Activated effector memory CD4-positive, alpha-beta T cell treated with Interleukin-2 at 50 U/mL for 16 hours (primary cell): ENCODE measurements around the gene KRT71.

Experiments used
- DNase-seq: peaks from one replicate; pipeline ENCODE4 v3.0.0-alpha.2; 2020

KRT71 gene

DNA sequence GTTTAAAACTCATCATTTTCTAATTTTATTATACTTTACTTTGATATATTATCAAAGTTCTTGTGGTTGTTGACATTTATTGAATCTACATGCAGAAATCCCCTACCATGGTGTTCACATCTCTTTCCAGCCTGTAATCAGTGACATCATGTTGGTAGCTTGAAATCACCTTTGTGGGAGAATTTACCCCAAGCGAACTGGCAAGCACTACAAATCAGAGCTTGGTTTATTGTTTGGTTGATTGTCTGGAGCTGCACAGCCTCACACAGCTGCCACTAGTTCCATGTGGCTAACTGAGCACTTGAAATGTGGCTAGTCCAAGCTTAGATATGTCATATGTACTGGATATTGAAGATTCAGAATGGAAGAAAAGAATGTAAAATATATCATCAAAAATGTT lies 17.4 kb downstream of the KRT71 start:
- DNase-seq = no peak

DNA sequence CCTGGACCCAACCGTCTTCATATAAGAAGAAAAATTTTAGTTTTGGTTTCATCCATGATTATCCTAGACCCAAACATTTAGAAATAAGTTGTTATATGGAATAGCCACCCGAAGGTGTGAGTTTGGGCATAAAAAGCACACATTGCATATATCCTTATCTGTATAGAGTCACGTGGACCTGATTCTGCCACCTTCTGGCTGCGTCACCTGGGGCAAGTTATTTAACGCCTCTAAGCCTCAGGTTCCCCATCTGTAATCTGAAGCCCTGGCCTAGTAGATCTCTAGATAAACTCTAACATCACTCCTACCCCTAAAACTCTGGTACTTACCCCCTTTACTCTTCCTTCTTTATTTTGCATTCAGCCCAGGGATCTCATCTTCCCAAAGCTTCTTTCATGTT lies 18.5 kb downstream of the KRT71 start:
- no peak for DNase-seq

DNA sequence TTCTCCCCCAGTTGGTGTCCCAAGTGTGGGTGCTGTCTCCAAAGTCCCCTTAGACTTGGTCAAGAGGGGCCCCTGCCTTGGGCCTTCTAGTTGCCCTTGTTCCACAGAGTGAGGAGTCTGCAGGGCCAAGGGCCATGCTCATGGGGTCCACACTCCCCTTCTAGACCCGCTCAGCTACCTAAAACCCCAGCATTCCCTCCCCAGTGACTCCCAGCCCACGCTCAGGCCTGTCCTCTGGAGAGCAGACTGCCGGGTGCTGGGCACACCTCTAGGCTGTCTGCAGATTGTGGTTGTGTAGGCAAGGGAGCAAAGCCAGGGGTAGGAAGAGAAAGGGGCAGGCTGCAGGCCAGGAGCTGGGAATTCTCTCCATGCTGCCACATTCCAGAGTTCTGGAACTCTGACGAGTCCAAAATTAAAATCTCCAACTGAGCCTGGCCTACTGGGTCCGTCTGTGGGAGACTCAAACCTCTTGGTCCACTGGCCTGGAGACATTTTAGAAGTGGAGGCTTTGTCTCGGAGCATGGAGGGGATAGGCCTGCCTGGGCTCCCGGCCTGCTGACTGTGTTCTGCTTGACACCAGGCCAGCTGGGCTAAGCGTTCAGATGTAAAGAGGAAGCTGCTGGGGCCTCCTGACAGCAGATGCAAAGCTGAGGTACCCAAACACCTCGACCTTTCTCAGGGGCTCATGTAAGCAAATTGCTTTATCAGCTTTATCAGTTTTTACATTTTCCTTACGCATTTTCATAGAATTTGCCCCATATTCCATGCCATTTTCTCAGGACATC lies 19.1 kb downstream of the KRT71 start:
- DNase-seq = no peak

DNA sequence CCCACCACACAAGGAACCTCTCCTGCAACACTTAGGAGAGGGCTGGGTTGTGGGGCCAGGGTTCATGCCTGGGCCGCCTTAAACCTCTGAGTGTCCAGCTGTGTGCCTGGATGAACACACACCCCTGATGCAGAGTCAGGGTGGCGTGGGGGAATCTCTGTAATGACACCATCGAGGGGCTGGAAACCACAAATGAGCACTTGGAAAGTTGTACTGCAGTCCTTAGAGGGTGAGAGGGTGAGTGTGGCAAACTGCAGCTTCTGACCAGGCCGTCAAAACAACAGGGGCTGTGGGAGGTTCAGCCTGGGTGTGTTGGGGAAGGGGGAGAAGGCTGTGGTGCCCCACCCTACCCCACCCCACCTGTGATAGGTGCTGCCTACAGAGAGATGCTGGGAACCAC lies 20.3 kb downstream of the KRT71 start:
- DNase-seq = no peak

DNA sequence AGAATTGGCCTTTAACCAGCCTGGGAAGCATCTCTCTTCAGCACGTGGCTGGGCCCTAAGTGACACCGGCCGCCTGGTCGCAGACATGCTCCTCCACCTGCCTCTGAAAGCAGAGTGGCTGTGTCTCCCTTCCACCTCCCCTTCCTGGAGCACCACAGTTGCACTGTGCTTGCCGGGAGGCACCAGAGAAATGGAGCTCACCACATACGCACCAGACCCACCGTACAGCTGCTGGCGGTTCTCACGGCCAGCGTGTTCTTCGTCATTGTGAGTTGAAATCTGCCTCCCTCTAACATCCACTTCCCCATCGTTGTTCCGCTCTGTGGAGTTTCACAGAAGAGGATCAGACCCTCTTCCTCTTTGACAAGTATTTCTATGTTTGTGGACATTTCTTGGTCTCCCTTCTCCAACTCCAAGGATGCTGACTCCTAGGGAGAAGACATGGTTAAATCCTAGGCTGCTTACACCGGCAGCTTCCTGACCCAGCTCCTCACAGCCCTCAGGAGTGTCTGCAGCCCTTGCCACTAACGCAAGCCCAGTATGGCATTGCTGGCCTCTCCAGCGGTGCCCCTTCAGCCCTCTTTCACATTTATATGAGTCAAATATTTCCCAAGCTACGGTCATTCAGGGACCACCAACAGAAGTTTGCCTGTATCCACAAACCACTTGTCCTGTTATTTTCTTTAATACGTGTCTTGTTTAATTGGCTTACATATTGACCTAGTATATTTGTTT lies 21.2 kb downstream of the KRT71 start:
- DNase-seq = no peak

DNA sequence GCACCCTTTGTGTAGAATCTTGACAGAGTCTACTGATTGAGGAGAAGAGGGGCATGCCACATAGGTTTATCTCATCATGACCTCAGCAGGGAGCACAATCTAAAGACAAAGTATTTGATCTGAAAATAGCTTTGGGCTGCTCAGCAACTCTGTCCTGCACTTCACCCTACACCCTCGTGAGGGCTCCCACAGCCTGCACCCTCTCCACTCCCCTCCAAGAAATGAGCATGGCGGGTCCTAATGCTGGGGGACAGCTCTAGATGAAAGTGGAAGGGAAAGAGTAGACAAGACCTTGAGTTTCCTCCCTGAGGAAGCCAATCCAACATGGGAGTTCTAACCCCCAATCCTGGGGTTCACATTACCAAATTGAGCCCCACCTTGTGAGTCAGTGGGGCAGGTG lies 22.0 kb downstream of the KRT71 start:
- DNase-seq = no peak

DNA sequence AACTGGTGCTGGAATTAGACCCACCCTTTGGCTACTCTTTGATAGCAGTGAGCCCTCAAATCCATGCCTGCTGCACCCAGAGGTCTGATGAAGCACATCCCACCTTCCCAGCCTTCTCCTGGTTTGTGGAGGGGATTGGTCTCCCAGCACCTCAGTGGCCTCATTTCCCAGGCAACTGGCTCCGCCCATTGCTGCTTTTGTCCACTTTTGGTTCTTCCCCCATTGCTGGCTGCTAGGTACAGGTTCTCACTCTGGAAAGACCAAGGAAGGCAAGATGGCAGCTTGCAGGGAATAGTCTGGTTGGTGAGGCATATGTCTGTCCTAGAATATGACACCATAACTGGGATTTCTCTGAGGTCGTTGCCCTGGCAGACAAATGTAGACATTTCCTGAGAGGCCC lies 22.6 kb downstream of the KRT71 start:
- no peak for DNase-seq

DNA sequence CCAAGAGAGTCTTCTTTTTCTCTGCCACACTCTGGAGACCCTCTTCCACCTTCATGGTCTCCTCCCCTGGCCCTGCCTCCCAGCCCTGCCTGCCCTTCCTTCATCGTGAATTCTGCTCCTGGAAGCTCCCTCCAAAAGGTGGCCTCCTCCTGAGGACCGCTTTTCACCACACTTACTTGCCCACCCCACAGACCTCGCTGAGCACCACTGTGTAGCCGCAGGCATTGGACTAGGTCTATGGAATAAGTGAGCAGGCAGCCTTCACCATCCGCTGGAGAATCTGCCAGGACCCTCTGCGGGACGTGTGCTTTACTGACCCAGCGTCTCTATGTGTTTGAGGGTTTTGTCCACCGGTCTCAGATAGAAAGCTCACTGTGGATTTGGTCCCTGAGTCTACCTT lies 23.1 kb downstream of the KRT71 start:
- DNase-seq = no peak

DNA sequence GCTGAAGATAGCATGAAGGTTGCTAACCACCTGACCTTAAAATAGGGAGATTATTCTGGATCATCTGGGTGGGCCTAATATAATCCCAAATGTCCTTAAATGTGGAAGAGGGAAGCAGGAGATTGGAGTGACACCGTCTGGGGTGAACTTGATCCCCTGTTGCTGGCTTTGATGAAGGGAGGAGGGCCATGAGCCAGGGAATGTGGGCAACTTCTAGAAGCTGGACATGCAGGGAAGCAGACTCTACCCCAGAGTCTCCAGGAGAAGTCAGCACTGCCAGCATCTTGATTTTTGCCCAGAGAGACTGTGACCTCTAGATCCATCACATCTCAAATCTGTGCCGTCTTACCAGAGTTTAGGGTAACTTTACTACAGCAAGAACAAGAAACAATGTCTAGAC lies 23.5 kb downstream of the KRT71 start:
- DNase-seq = no peak

DNA sequence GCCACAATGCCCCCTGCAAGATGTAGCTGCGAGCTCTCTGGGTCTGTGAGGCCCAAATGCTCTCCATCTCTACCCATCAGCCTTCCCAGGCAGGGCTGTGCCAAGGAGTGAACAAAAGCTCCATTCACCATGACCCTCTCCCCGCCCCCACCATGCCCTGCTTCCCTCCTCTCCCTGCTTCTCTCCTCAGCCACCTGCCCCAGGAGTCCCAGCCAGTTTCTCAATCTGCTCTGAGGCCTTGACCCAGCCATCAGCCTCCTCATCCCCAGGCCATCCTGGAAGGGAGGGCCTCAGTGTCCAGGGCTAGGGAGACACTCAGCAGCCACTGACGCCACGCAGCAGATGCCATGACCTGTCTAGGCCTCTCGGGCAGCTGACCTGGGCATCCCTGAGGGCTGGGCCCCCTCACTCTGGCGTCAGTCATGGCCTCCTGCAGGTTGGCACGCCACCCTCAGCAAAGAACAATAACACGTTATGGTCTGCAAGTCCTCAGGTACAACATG lies 24.3 kb downstream of the KRT71 start:
- DNase-seq = no peak

DNA sequence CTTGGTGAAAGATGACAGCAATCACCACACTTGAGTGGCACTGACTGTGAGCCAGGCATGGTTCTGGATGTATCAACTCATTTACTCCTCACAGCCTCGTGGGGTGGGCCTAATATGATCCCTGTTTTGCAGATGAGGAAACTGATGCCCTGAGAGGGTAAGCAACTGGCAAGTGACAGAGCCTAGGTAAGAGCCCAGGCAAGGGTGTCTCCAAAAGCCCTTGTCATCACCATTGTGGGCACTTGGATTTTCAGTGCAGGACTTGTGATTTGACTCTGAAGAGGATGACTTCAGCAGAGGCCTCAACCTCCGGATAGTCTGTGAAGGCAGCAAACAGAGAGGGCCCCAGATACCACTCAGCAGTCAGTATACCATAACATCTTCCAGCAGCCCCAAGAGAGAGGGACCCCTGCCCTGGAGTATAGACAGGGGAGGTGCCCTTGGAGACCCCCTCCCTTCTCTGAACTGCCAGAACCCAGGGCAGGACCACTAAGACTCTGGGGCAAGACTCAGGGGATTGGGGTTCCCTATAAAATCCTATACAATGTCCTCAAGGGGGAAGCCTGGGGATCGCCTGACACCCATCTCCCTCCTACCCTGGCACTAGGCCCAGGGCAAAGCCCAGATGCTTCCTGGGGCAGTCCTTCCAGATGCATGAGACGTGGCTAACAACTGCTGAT lies 25.7 kb downstream of the KRT71 start:
- no peak for DNase-seq

DNA sequence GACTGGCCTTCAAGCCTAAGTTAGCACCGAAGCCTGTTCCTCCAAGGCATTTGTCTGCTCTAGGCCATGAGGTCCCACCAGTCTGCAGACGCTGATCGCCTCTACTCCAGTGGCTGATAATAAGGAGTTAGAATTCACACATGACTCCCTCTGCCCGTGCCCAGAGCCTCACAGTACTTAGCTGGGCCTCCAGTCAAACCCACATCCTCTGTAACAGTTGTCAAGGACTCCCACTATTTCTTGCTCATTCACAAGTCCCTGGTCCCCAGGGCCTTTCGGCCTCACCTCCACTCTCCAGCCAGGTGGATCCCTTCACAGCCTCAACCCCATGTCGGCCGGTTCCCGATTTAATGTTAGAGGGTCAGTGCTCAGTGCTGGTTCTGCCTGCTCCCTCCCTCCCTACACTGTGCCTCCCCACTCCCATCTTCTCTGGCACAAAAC lies 26.4 kb downstream of the KRT71 start:
- DNase-seq = no peak

DNA sequence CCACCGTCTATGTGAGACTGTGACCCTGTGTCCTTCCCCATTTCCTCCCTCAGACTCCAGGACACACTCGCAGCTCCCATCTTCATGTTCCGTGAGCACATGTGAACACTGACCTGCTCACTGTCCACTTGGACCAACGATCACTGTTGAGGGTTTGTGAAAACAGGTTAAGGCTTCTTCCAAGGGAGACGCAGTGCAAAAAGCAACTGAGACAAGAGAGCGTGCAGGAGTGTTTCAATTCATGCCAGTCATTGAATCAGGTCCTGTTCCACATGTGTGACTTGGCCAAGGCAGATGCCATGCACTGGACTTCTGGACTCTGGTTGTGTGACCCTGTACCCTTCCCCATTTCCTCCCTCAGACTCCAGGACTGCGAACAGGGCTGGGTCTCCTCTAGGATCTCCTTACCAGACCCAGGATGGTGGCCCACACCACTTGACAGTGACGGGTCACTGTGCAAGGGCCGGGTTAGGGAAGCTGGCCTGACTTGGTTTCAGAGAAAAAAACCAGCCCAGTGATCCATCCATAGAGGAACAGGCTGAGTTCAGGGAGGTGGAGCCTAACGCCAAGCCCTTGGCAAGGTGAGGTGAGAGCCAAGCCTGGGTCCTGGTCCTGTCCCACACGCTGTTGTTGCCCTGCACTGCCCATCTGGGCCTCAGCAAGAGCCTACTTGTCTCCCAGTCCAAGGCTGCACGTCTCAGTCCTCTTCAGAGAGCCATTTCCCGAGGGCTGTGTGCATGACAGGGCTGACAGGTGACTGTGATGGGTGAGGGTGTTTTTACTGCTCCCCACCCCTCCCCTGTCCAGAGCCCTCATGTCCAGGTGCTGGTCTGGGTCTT lies 27.1 kb downstream of the KRT71 start:
- no peak for DNase-seq

DNA sequence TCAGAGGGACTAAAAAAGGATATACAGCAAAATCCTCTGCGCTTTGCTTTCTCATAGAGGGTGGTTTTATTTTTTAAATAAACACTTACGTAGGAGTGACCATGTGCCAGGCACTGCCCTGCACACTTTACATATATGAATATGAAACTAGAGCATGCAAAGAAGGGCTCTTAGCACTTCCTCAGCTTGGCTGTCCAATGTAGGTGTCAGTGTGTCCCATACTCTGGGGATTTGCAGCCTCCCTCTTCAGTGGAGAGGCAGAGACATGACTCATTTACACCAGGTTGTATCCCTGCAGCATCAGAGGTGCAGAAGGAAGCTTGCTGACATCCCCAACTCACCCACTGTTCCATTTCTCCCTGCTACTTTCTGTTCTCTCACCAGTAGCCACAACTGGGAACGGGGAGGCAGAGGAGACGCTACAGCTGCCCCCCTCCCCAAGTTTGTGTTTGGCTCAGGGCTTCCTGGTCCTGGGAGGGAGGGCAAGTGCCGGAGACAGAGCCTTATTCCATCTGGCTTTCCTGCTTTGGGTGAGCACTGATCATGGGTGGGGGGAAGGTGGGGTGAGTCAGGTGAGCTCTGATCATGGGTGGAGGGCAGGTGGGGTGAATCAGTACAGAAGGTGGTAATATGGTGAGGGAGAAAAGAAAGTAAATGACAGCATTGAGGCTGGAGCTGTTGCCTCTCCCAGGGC lies 27.9 kb downstream of the KRT71 start:
- no peak for DNase-seq

DNA sequence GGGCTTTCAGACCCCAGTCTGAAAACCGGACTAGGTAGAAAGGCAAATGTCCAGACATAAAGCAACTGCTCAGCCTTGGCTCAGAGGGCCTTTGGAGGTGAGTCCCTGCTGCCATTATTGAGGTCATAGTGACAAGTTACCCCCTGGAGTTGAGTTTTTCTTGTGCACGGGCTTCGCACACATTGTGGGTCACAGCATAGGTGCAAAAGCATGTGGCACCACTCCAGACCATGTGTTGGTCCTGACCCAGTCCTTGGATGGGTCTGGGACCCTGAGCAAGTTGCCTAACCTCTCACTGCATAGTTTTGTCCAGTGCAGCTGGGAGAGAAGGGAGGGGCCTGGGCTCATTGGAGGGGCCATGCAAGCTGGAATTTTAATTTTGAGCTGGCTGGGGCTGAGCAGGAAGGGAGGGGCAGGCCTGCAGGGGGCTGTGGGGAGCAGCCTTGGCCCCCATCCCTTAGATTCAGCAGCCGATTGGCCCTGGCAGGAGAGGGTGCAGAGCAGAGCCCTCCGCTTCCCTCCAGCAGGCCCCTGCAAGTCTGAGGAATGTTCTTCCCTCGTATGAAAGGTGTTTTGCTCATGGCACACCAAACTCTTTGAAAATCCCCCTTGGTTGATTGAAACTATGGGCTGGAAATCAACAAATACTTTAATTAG lies 28.6 kb downstream of the KRT71 start:
- no peak for DNase-seq

DNA sequence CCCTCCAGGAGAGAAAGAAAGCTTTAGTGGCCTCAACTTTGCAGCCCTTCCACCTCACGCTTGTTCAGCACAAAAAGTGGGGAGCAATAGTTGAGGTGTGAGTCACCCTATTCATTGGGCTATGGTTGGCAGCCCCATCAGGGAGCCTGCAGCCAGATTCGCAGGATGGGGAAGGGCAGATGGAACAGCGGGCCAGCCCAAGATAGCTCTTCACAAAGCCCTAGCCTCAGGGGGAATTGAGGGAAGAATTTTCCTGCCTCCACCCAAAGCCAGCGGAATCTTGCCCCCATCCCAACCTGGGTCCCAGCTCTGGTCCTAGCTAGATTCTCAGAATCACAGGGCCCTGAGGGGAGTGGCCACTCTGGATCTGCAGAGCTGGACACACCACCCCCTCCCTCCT lies 29.1 kb downstream of the KRT71 start:
- DNase-seq = no peak

DNA sequence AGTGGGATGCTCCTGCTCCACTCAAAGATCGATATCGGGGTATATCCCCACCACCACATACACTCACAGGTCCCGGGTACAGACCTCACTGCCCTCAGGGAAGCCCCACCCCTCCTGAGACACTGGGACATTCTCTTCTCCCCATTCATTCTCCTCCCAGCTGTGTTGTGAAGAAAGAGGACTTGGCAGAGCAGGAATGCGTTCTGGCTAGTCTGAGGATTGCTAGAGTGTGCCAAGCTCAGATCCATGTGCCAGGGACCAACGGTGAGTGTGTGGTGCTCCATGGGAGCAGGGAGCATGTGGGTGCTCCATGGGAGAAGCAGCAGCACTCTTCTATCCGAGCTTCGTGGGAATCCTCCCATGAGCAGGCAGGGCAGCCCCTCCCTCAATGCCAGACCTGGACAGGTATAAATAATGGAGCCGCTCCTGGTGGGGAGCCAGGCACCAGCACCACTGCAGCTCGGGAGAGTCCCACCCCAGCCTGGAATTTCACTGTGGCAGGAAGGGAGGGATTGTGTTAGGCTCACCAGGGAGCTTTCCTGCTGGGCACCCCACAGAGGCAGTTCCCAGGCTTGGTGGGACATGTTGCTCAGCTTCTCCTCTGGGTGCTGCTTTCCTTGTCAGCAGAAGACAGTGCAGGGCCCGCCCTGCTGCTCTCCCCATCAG lies 30.5 kb downstream of the KRT71 start:
- DNase-seq = no peak

DNA sequence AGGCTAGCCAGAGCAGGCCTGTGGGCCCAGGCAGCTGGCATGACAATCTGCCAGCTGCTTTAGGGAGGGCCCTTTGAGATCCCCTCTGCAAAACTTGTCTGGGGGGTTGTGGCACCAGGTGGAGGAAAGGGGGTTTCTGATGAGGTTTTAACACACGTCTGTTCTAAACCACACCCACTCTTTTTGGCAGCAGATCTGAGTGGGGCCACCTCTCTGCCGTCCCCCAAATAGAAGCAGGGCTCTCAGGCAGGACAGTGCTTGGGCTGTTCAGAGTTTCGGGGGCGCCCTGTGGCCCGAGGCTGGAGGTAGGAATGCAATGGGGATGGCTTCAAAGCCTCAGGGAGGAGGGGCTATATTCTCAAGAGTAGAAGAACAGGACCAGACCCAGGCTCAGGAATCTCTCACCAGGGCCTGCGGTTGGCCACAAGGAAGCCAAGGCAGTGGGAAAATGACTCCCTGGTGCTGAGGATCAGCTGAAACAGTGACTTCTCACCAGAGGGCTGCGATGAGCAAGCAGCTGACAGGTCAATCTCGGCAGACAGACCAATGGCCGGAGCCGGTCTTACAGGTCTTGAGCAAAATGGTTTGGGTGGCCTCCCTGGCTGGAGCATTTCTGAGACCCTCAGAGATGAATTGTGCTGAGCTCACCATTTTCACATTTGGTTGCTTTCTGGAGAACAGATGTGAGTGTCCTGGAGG lies 31.2 kb downstream of the KRT71 start:
- DNase-seq = no peak

DNA sequence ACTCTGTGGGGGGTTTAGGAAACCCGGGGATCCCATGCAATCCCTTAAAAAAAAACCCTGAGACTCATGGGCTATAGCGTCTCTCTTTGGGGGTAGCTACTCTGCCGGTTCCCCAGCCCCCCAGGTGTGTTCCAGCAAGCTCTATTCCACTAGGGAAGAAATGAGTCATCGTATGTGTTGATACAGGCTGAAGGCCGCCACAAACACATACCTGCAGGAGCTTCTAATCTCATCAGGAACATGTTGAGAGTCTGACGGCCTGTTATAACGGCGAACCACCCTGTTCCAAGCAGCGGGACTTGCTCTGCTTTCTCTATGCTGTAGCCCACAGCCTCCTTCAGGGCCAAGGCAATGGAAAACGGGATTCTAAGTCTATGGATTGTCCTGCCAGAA lies 31.8 kb downstream of the KRT71 start:
- DNase-seq = no peak
